HepG2 (cell line): ENCODE measurements around the gene CDC42EP5. TPM values are rescaled to one million over a fixed set of nuclear protein-coding genes. Genes with fewer than 3 reads are reported as not detected.

ENCODE experiments used
- BORCS8-MEF2B ChIP-seq: sonication (generic); formaldehyde crosslinking; IDR thresholded peaks from 2 replicates; pipeline ENCODE4 v1.8.0; 2022; ENCODE audit warnings: mild to moderate bottlenecking, missing genetic modification reagents
- FOXA1 ChIP-seq, 2 experiments: fragments of 450-650 bp in 1 of 2; sonication (generic) in 1 of 2; formaldehyde crosslinking in 1 of 2; IDR thresholded peaks; 2 replicates each; pipeline versions ENCODE4 v1.4.0 to v1.6.1; 2016 to 2020; ENCODE audit warnings: missing genetic modification reagents in 1 of 2
- MYPOP ChIP-seq: sonication (generic); formaldehyde crosslinking; IDR thresholded peaks from 2 replicates; pipeline ENCODE4 v1.8.1; 2023; ENCODE audit warnings: mild to moderate bottlenecking, moderate library complexity, missing genetic modification reagents
- PHF20 ChIP-seq: sonication (generic); formaldehyde crosslinking; IDR thresholded peaks from 2 replicates; pipeline ENCODE4 v1.5.0; 2020; ENCODE audit warnings: mild to moderate bottlenecking, missing genetic modification reagents
- PLRG1 ChIP-seq: fragments of 450-650 bp; conservative IDR thresholded peaks from 2 replicates; pipeline ENCODE4 v1.6.1; 2016
- PREB ChIP-seq: sonication (generic); formaldehyde crosslinking; IDR thresholded peaks from 2 replicates; pipeline ENCODE4 v1.4.0; 2020; ENCODE audit warnings: missing genetic modification reagents
- RBFOX2 ChIP-seq: fragments of 200-400 bp; formaldehyde crosslinking; IDR thresholded peaks from 2 replicates; pipeline ENCODE4 v1.6.1; 2017; ENCODE audit warnings: low read depth, mild to moderate bottlenecking, low read length
- RNF2 ChIP-seq: fragments of 450-650 bp; conservative IDR thresholded peaks from 2 replicates; pipeline ENCODE4 v1.6.1; 2016; ENCODE audit warnings: low read depth
- SRSF1 ChIP-seq: fragments of 200-400 bp; formaldehyde crosslinking; optimal IDR thresholded peaks from 2 replicates; pipeline ENCODE3; 2017; ENCODE audit warnings: mild to moderate bottlenecking, low read depth, low read length, moderate library complexity
- SRSF9 ChIP-seq: fragments of 200-400 bp; formaldehyde crosslinking; IDR thresholded peaks from 2 replicates; pipeline ENCODE4 v1.6.1; 2018; ENCODE audit warnings: borderline replicate concordance, mild to moderate bottlenecking, low read depth, low read length; ENCODE audit not compliant: insufficient read depth, poor library complexity, severe bottlenecking
- ZNF10 ChIP-seq: sonication (generic); formaldehyde crosslinking; IDR thresholded peaks from 2 replicates; pipeline ENCODE4 v1.4.0; 2020; ENCODE audit warnings: mild to moderate bottlenecking, low read depth, missing genetic modification reagents, borderline replicate concordance
- ZNF230 ChIP-seq: sonication (generic); formaldehyde crosslinking; IDR thresholded peaks from 2 replicates; pipeline ENCODE4 v1.4.0; 2020; ENCODE audit warnings: mild to moderate bottlenecking, missing genetic modification reagents
- ZNF275 ChIP-seq: sonication (generic); formaldehyde crosslinking; IDR thresholded peaks from 2 replicates; pipeline ENCODE4 v1.8.0; 2022; ENCODE audit warnings: missing genetic modification reagents, mild to moderate bottlenecking, inconsistent platforms, borderline replicate concordance
- ZNF510 ChIP-seq: sonication (generic); formaldehyde crosslinking; IDR thresholded peaks from 2 replicates; pipeline ENCODE4 v1.4.0; 2020; ENCODE audit warnings: low read depth, mild to moderate bottlenecking, missing genetic modification reagents
- ZNF792 ChIP-seq: IDR thresholded peaks from 2 replicates; pipeline ENCODE4 v1.6.1; 2016
- polyA plus RNA-seq, 8 experiments: library from polyadenylated mRNA; depleted of rRNA in 3 of 8; stranded (reverse) in 7 of 8; unstranded in 1 of 8; fragments of >200 nt; fragmentation: Illumina TruSeq in 4 of 8; extraction: Trizol in 4 of 8; gene quantifications; 2 replicates each; pipeline versions ENCODE4 v1.2.1 to v1.2.3, GENCODE V29; 2011 to 2016; ENCODE audit warnings: low read depth in 4 of 8, missing spikeins in 1 of 8, mixed read lengths in 1 of 8; ENCODE audit not compliant: insufficient read depth in 1 of 8
- total RNA-seq, 5 experiments: library from RNA; depleted of rRNA; stranded (reverse); fragments of >200 nt; fragmentation: Illumina TruSeq; extraction: Trizol; gene quantifications; 2 replicates each; pipeline ENCODE4 v1.2.3, GENCODE V29; 2016; ENCODE audit warnings: low read depth in 1 of 5
- TF ChIP-seq, protein P1 (sequence below): IDR thresholded peaks from 2 replicates; pipeline ENCODE4 v1.6.1; 2012; ENCODE audit warnings: low read length, improper control_type of control experiment
- TF ChIP-seq, protein P2 (sequence below): sonication (generic); formaldehyde crosslinking; conservative IDR thresholded peaks from 2 replicates; pipeline ENCODE4 v1.8.0; 2022; ENCODE audit warnings: missing genetic modification reagents

CDC42EP5 gene
- total and polyA plus RNA-seq, 2 of the 13 experiments (the other 11 are each of a cell fraction or from before 2014, with no cell fraction given): 0.41 to 1.6 TPM

DNA sequence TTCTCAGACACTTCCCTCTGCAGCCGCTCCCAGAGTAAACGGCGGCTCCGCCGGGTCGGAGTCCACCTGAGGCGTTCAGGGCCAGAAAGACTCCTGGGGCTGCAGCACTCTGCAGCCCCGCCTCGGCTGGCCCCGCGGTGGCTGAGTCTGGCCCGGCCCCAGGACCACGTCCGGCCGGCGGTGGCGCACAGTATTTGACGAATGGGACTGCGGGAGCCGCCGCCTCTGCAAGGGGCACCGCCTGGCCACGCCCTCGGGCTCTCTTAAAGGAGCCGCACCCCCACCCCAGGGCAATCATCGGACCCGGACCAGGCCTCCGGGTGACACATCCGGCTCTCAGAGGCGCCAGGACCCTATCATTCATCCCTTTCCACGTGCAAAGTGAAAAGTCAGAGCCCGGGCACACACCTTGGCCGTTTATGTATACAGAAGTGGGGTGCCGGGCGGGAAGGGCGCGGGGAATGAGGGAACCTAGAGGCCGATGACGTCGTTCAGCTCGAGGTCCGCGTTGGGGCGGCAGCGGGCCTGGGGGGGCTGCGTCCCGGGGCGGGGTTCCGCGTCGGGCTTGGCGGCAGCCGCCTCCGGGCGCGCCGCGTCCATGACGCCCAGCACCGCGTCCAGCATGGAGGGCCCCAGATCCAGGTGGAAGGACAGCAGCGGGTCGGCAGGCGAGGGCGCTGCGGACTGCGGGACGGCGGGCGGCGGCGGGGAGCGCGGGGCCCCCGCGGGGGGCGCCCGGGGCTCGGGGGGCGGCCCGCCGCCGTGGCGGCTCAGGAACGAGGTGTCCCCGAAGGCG is 8.3 kb downstream of the CDC42EP5 start (continued):
- TF ChIP-seq, protein P1, sequence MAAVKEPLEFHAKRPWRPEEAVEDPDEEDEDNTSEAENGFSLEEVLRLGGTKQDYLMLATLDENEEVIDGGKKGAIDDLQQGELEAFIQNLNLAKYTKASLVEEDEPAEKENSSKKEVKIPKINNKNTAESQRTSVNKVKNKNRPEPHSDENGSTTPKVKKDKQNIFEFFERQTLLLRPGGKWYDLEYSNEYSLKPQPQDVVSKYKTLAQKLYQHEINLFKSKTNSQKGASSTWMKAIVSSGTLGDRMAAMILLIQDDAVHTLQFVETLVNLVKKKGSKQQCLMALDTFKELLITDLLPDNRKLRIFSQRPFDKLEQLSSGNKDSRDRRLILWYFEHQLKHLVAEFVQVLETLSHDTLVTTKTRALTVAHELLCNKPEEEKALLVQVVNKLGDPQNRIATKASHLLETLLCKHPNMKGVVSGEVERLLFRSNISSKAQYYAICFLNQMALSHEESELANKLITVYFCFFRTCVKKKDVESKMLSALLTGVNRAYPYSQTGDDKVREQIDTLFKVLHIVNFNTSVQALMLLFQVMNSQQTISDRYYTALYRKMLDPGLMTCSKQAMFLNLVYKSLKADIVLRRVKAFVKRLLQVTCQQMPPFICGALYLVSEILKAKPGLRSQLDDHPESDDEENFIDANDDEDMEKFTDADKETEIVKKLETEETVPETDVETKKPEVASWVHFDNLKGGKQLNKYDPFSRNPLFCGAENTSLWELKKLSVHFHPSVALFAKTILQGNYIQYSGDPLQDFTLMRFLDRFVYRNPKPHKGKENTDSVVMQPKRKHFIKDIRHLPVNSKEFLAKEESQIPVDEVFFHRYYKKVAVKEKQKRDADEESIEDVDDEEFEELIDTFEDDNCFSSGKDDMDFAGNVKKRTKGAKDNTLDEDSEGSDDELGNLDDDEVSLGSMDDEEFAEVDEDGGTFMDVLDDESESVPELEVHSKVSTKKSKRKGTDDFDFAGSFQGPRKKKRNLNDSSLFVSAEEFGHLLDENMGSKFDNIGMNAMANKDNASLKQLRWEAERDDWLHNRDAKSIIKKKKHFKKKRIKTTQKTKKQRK: no peak
- no peak for TF ChIP-seq SRSF9
- 0 out of 2 replicates have a peak, but pooled peaks have one; percentile 5 for TF ChIP-seq BORCS8-MEF2B
- TF ChIP-seq ZNF275 (CRISPR knock-in tag): no peak
- TF ChIP-seq ZNF510 (CRISPR knock-in tag): no peak
- peak; percentile 50 for TF ChIP-seq PHF20
- no peak for TF ChIP-seq PLRG1
- no peak for TF ChIP-seq ZNF792 (CRISPR knock-in tag)
- TF ChIP-seq MYPOP (CRISPR knock-in tag): peak; percentile 23; the same call in 1 of the 2 replicates
- TF ChIP-seq ZNF10 (CRISPR knock-in tag): no peak
- 0 out of 2 replicates have a peak, but pooled peaks have one; percentile 35 for TF ChIP-seq ZNF230 (CRISPR knock-in tag)
- TF ChIP-seq PREB (CRISPR knock-in tag): no peak
- peak; percentile 89 for TF ChIP-seq RBFOX2
- TF ChIP-seq, protein P2, sequence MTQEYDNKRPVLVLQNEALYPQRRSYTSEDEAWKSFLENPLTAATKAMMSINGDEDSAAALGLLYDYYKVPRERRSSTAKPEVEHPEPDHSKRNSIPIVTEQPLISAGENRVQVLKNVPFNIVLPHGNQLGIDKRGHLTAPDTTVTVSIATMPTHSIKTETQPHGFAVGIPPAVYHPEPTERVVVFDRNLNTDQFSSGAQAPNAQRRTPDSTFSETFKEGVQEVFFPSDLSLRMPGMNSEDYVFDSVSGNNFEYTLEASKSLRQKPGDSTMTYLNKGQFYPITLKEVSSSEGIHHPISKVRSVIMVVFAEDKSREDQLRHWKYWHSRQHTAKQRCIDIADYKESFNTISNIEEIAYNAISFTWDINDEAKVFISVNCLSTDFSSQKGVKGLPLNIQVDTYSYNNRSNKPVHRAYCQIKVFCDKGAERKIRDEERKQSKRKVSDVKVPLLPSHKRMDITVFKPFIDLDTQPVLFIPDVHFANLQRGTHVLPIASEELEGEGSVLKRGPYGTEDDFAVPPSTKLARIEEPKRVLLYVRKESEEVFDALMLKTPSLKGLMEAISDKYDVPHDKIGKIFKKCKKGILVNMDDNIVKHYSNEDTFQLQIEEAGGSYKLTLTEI (CRISPR knock-in tag): no peak
- TF ChIP-seq RNF2: no peak
- no peak for TF ChIP-seq SRSF1
- TF ChIP-seq FOXA1 (IDR thresholded peaks at IDR 0.05): no peak
- TF ChIP-seq FOXA1 (CRISPR knock-in tag; IDR thresholded peaks at IDR 0.05): no peak
